ENCODE results near the gene EPB41L4A. TPM values are rescaled to one million over a fixed set of nuclear protein-coding genes. Genes with fewer than 3 reads are reported as not detected.

Gene EPB41L4A
- total RNA-seq, 1 experiment from 2014 or later: 28.6 TPM

GRCh38 chr5:112303685-112304084 lies 115.4 kb downstream of the EPB41L4A start:
- H3K36me3 Mint-ChIP-seq (ENCODE audit: insufficient read depth, unreplicated experiment): no peaks in the 10 kb centered on the region
- BruUV-seq (replicated peaks): no TSS peak
- H3K27ac Mint-ChIP-seq (ENCODE audit: unreplicated experiment): no peak overlapping the region
- H3K4me3 Mint-ChIP-seq (ENCODE audit: low read depth, unreplicated experiment): no peak overlapping the region
- no peaks in the 10 kb centered on the region for H3K4me1 Mint-ChIP-seq (ENCODE audit: low read depth, unreplicated experiment)
- intact Hi-C loops (cut with micrococcal nuclease; ENCODE audit: unreplicated experiment): no loop called here
- no peak for TF ChIP-seq CTCF (IDR thresholded peaks at IDR 0.05; ENCODE audit: unreplicated experiment)
- peaks cover 7% of the 10 kb centered on the region for H3K9me3 Mint-ChIP-seq (ENCODE audit: low read depth, unreplicated experiment)
- H3K27me3 Mint-ChIP-seq (ENCODE audit: unreplicated experiment): no peaks in the 10 kb centered on the region
- DNase-seq: no peak
- CTCF ChIA-PET: no interaction called here

- Mint-ChIP-seq H3K36me3 (ENCODE audit: insufficient read depth, unreplicated experiment) (no peaks in the 10 kb centered on the region), H3K4me1 (ENCODE audit: low read depth, unreplicated experiment) (no peaks in the 10 kb centered on the region), H3K27me3 (ENCODE audit: unreplicated experiment) (no peaks in the 10 kb centered on the region), H3K27ac (ENCODE audit: unreplicated experiment) (no peak overlapping the region), H3K9me3 (ENCODE audit: low read depth, unreplicated experiment) (peaks cover 5% of the 10 kb centered on the region), H3K4me3 (ENCODE audit: low read depth, unreplicated experiment) (no peak overlapping the region)
- no peak for DNase-seq
- intact Hi-C loops (cut with micrococcal nuclease; ENCODE audit: unreplicated experiment): no loop called here
- CTCF ChIA-PET: interaction anchor here (1.5 kb wide), 1 partner anchor 126 kb away, joined by 6 read pairs; no protein-coding TSS in a partner anchor
- TF ChIP-seq CTCF (IDR thresholded peaks at IDR 0.05; ENCODE audit: unreplicated experiment): no peak
- BruUV-seq (replicated peaks): no TSS peak
Observed at GRCh38 chr5:112294126-112294525, 125.0 kb downstream of the EPB41L4A start.

GRCh38 chr5:112293587-112293986 lies 125.5 kb downstream of the EPB41L4A start:
- Mint-ChIP-seq H3K9me3 (ENCODE audit: low read depth, unreplicated experiment) (no peaks in the 10 kb centered on the region), H3K27me3 (ENCODE audit: unreplicated experiment) (no peaks in the 10 kb centered on the region), H3K4me1 (ENCODE audit: low read depth, unreplicated experiment) (no peaks in the 10 kb centered on the region), H3K4me3 (ENCODE audit: low read depth, unreplicated experiment) (no peak overlapping the region), H3K36me3 (ENCODE audit: insufficient read depth, unreplicated experiment) (no peaks in the 10 kb centered on the region), H3K27ac (ENCODE audit: unreplicated experiment) (no peak overlapping the region)
- CTCF ChIA-PET: no interaction called here
- BruUV-seq (replicated peaks): no TSS peak
- intact Hi-C loops (cut with micrococcal nuclease; ENCODE audit: unreplicated experiment): no loop called here
- TF ChIP-seq CTCF (IDR thresholded peaks at IDR 0.05; ENCODE audit: unreplicated experiment): no peak
- no peak for DNase-seq

- TF ChIP-seq CTCF (IDR thresholded peaks at IDR 0.05; ENCODE audit: unreplicated experiment): no peak
- intact Hi-C loops (cut with micrococcal nuclease; ENCODE audit: unreplicated experiment): no loop called here
- DNase-seq: no peak
- Mint-ChIP-seq H3K36me3 (ENCODE audit: insufficient read depth, unreplicated experiment) (no peaks in the 10 kb centered on the region), H3K4me1 (ENCODE audit: low read depth, unreplicated experiment) (no peaks in the 10 kb centered on the region), H3K4me3 (ENCODE audit: low read depth, unreplicated experiment) (no peak overlapping the region), H3K27ac (ENCODE audit: unreplicated experiment) (no peak overlapping the region), H3K9me3 (ENCODE audit: low read depth, unreplicated experiment) (no peaks in the 10 kb centered on the region), H3K27me3 (ENCODE audit: unreplicated experiment) (no peaks in the 10 kb centered on the region)
- no TSS peak for BruUV-seq (replicated peaks)
- CTCF ChIA-PET: interaction anchor here (0.5 kb wide), 1 partner anchor 697 kb away, joined by 6 read pairs; no protein-coding TSS in a partner anchor
Observed at GRCh38 chr5:112290691-112291090, 128.4 kb downstream of the EPB41L4A start.
